Pons (tissue), 1 donor: ENCODE results near the gene ARHGAP10.

Source experiments
- DNase-seq: peaks from one replicate; pipeline ENCODE4 v3.0.0-alpha.2; 2016; ENCODE audit warnings: low spot score

ARHGAP10 gene

DNA sequence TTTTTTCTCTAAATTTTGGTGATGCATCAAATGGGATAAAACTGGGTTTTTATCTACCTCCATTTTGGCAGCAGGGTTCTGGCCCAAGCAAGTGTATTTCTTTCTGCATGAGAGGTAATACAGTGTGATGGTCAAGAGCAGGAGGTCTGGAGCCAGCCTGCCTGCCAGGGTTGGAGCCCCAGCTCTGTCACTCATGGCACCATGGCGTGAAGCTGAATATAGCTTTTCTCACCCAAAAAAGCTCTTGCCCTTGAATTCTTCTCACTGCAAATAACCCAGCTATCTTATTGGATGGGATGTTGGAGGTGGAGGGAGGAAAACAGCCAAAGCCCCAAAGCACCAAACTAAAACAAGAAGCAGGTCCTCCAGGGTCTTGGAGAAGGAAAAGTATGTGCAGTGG is 218.4 kb downstream of the ARHGAP10 start:
- DNase-seq: no peak

DNA sequence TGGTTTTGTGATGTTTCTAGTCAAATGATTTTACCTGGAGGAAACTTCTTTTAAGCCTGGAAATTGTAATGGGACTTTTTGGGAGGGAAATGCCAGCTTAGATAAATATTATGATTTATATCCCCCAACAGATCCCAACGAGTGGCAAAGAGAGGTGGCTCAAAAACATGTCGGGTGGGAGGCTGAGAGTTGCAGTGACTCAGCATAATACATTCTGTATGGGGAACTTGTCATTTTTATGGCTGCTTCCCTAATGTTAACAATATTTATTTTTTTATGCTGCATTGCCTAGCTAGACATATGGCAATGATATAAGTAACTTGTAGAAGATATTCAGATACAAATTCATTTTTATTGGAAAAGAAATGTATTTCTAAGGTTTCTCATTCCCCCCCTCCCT is 219.0 kb downstream of the ARHGAP10 start:
- DNase-seq: no peak

DNA sequence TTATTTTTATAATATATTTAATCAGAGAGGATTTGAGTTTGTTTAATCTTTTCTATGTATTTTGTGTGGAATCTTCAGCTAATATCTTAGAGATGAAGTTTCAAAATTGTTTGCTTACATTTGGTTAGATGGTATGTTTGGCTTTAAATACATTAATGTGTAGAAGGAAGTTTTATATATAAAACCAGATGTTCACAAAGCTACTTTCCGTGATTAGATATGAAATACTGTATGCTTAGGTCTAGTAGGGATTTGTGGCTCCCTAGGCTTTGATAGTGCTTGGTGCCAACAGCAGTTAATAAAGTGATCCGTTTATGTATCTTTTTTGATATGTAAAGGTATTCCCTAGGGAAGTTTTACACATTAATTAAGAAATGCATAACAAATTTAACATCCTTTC is 223.0 kb downstream of the ARHGAP10 start:
- no peak for DNase-seq

- no peak for DNase-seq
These were observed 224.1 kb downstream of the ARHGAP10 start for GRCh38 chr4:147955827-147956558.

- DNase-seq: no peak
These were observed 225.6 kb downstream of the ARHGAP10 start for GRCh38 chr4:147957446-147957845.

- DNase-seq: no peak
These were observed 226.2 kb downstream of the ARHGAP10 start for GRCh38 chr4:147958057-147958456.

- DNase-seq: no peak
These were observed 226.7 kb downstream of the ARHGAP10 start for GRCh38 chr4:147958489-147959065.

DNA sequence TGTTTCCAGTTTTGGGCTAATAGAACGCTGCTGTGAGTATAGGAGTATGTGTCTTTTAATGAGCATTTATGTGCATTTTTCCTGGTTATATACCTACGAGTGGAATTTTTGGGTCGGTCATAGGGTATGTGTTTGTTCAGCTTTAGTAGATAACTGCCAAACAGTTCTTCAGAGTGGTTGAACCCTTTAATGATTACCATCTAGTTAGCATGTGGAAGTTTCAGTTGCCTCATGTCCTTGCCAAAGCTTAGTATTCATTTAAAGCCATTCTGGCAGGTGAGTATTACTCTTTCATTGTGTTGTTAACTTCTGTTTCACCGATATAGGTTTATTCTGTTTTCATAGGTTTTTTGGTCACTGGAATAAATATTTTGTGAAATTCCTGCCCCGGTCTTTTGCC is 229.1 kb downstream of the ARHGAP10 start:
- DNase-seq: no peak

DNA sequence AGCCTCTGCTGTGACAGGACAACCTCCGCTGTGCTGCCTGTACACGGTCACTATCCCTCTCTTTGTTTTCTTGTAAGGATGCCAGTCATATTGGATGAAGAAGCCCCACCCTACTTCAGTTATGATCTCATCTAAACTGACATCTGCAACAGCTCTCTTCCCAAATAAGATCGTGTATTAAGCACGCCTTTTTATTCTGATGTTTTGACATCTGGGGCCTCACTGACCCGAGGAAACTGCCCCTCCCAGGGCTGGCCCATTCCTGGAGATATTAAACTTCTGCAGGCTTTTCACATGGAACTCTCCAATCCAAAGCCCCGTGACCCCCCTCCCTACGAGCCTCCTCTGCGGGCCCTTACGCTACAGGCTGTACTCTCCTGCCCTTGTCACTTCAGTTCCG is 232.0 kb downstream of the ARHGAP10 start:
- DNase-seq: no peak

DNA sequence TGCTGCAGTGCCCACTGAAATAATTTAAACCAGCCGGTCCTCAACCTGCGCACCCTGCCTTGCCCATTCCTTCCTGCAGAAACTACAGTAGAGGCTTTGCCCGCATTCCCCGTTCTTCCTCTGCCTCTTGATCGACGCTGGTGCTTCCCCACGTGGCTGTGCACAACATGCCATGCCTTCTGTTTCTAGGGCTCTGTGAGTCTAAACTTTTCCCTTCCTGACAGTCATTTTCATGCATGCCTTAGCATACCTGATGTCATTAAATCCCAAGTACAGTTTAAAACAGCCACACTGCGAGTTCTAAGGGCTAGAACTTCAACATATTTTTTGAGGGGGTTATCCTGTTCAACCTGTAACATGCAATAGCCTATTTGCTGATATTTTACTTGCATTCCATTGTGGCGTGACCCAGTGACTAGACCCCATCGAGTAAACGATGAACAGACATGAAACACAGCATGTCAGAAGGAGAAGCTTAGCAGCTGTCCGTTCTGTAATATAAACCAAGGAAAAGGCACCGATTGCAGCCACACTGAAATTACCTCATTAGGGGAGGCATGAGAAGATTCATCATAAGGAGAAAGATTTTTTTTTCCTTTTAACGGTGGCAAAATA is 232.5 kb downstream of the ARHGAP10 start:
- no peak for DNase-seq

GRCh38 chr4:147965056-147965455 is 233.2 kb downstream of the ARHGAP10 start:
- no peak for DNase-seq

- DNase-seq: no peak
These were observed 234.0 kb downstream of the ARHGAP10 start for GRCh38 chr4:147965873-147966272.

DNA sequence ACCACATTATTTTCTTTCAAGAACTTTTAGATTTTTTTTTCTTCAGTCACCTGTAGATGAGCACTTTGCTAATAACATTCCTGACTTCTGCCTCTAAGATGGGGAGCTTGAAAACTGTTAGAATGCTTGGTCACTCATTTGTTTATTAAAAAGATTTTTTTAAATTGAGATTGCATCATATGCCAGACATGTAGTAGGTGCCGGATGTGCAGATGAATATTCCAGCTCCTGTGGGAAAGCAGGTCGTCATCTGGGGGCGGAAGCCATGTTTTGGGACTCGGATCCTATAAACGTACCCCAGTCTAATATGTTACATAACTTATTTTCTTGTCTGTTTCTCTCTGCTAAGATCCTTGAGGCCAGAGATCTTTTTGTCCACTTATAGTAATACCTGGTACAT is 236.8 kb downstream of the ARHGAP10 start:
- DNase-seq: no peak

- no peak for DNase-seq
These were observed 237.9 kb downstream of the ARHGAP10 start for GRCh38 chr4:147969573-147970385.

DNA sequence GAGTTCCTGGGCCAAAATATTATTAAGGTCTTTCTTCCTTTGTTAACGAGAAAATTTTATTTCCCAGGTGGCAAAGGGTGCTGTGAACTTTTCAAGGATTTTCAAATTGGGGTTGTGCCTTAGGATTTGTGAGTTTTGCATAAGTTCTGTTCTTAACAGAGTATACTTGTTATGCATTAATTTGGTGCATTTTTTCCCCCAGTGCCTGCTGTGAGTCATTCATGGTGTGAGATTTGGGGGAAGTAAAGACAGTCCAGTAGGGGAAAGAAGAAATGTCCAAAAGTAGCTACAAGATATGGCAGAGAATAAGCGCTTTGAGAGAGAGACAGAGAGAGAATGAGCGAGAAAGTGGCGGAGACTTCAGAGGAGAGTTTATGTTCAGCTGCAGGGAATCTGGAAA is 239.2 kb downstream of the ARHGAP10 start:
- DNase-seq: no peak

GRCh38 chr4:147975325-147975724 is 243.4 kb downstream of the ARHGAP10 start:
- DNase-seq: no peak

DNA sequence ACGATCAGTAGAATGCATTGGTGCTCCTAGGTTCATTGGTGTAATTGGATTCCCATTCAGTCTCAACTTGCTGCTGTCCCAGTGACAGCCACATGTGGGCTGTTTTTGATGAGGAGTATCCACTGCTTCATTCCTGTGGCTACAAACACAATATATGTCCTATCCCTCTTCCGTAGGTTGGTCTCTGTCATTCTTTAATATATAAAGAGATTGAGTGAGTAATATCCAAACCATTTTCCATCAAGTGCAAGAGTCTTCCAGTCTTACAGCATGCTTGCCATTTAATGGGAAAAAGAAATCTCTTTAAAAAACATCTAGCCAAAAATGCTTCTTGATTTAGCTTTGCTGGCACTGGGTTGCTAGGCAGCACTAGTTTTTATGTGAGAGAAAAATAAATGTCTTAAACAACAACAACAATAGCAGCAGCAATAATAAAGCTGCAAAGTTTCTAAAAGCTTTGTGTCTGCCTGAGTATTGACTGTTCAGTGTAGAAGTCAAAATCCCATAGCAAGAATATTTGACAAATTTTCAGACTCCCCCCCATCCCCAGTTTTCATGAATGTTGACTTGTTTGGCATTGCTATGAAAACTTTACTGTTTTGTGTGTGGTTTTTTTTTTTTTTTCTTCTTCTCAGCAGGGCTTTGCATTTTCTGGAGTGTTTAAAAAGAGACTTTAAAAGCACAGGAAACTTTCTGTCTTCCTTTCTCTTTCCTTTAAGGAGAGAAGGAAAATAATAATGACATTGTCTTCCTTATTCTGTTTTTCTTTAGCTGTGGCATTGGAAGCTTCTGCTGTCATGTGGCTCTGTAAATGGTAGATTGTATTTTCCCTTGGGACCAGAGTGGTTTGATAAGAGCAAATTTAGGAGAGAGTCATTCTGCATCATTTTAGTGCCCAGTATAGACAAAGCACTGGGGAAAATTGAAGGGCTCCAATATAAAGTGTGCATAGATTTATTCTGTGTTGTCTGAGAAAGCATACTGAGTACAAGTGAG is 244.3 kb downstream of the ARHGAP10 start:
- DNase-seq: no peak

GRCh38 chr4:147980586-147980985 is 248.7 kb downstream of the ARHGAP10 start:
- no peak for DNase-seq

DNA sequence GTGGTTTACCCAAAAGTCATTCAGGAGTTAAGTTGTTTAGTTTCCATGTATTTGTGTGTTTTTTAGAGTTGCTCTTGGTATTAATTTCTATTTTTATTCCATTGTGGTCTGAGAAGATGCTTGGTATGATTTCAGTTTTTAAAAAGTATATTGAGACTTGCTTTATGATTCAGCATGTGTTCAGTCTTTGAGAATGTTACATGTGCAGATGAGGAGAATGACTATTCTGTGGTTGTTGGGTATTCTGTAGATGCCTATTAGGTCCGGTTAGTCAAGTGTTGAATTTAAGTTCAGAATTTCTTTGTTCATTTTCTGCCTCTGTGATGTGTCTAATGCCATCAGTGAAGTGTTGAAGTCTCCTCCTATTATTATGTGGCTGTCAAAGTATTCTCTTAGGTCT is 249.4 kb downstream of the ARHGAP10 start:
- DNase-seq: no peak

DNA sequence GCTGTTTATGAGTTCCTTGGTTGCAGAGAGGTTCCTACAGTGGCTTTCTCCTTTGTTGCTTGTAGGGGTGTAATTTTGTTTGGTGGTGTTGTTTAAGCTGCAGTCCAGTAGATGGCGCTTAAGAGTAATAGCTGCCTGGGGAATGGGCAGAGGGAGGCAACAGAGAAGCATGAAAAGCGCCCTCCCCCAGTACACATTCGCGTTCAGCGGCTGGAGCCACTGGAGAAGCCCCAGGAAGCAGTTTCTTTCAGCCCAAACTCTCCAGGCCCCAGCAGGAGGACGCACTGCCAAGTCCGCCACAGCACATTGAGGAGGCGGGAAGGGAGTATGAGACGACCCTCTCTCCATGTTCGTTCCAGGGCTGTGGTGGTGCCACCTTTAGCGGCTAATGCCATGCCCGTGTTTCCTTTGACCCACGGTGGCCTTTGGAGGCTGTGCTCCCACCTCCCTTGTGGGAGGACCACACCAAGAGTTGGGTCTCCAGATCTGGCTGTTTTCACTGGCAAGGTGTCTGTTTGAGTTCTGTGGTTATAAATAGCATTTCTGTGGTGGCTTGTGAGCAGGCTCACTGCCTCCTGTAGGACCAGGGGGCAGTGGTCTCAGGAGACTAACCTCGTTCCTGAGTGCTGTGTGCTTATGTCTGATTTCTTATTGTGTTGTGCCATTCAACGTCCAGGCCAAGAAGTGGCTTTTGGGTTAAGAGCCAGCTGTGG is 252.3 kb downstream of the ARHGAP10 start:
- peak; percentile 37 for DNase-seq

DNA sequence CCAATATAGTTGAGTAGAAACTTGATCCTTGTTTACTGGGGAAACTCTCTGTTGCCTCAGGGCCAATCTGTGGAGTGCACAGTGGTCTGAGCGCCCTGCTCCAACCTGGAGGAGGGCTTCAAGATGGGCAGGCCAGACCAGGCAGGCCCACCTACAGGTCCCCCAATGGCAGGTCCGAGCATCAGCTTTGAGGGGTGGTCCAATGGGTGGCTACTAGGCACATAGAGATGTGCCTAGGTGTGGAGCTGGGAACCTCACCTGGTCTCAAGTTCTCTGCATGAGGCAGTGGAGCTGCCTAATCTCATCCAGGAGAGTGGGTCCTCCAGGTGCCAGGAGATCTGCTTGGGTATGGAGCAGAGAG is 252.9 kb downstream of the ARHGAP10 start:
- DNase-seq: no peak
